ENCODE measurements around the gene SND1. TPM values are rescaled to one million over a fixed set of nuclear protein-coding genes. Genes with fewer than 3 reads are reported as not detected.

SND1 gene
- total and polyA plus RNA-seq, 2 donors (not counting 3 experiments of a cell fraction or from before 2014, with no cell fraction given): 116 to 249 TPM

DNA sequence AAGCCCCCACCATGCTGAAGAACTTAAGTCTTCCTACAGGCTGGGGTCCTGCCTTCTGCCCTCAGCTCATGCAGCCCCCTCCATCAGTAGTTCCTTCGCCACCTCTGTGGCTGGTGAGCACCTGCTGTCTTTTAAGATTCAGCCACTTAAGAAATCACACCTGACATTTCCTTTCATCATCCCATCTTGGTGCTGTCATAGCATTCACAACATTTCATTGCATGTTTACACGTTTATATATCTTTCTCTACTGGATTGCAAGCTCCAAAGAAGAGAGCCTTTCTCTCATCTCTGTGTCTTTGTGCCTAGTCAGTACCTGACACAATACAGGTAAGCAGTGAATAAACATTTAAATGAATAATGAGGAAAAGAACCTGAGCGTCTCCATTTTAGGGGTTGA lies 38.3 kb downstream of the SND1 start:
- Histone ChIP-seq H3K27ac (ENCODE audit: insufficient read depth, low read depth, low read length) (no peak overlapping the region), H3K36me3 (ENCODE audit: control insufficient read depth in 2 of 2, extremely low read depth in 1 of 2, insufficient read depth in 2 of 2, low read length in 2 of 2) (peaks cover 15 to 28% of the 10 kb centered on the region in 2 experiments), H3K4me3 (replicated peaks in 1 of 3; ENCODE audit: insufficient read depth in 1 of 3, low read depth in 1 of 3, low read length in 3 of 3) (no peak overlapping the region), H3K9me3 (replicated peaks; ENCODE audit: control insufficient read depth, insufficient read depth, low read length) (no peaks in the 10 kb centered on the region), H3K9ac (replicated peaks; ENCODE audit: extremely low read depth, insufficient read depth, low read length) (no peak overlapping the region), H4K20me1 (replicated peaks; ENCODE audit: control insufficient read depth, extremely low read depth, insufficient read depth, low read length) (peaks cover under 1% of the 10 kb centered on the region), H3K79me2 (ENCODE audit: control insufficient read depth, insufficient read depth, low read length) (peaks cover 74% of the 10 kb centered on the region), H3K27me3 (ENCODE audit: control insufficient read depth in 2 of 2, insufficient read depth in 2 of 2, low read length in 2 of 2) (no peaks in the 10 kb centered on the region), H3K9me1 (replicated peaks; ENCODE audit: control insufficient read depth, extremely low read depth, insufficient read depth, low read length) (no peaks in the 10 kb centered on the region), H3K4me1 (ENCODE audit: control insufficient read depth, extremely low read depth, insufficient read depth, low read length) (peaks cover 1% of the 10 kb centered on the region), H2AFZ (ENCODE audit: low read depth, low read length) (no peak overlapping the region), H3K4me2 (ENCODE audit: insufficient read depth, low read length) (no peak overlapping the region)
- BruUV-seq (replicated peaks): no TSS peak
- dilution Hi-C loops (cut with MboI; ENCODE audit: extremely low pct_ligation_motif_present, low sequenced_read_pairs) (no loop called here), intact Hi-C loops (cut with micrococcal nuclease) (no loop called here)
- DNase-seq (ENCODE audit: low read depth, low spot score) (no peak), FAIRE-seq (no peak)
- ChIA-PET CTCF (interaction anchor here (0.9 to 2.2 kb wide), 2 partner anchors 12 to 23 kb away, joined by 4 to 5 read pairs; no protein-coding TSS in a partner anchor), POLR2A (no interaction called here)
- TF ChIP-seq FOS (IDR thresholded peaks at IDR 0.05; ENCODE audit: borderline replicate concordance, insufficient read depth, low read length) (no peak), POLR2AphosphoS5 (IDR thresholded peaks at IDR 0.05; ENCODE audit: insufficient read depth, low read depth, low read length) (no peak), MYC (IDR thresholded peaks at IDR 0.05; ENCODE audit: low read depth, low read length) (no peak), GATA2 (IDR thresholded peaks at IDR 0.05; ENCODE audit: insufficient read depth, insufficient read length, low read depth, low read length) (no peak), POLR2A (IDR thresholded peaks at IDR 0.05; ENCODE audit: low read depth, low read length) (no peak), EZH2 (IDR thresholded peaks at IDR 0.05; ENCODE audit: borderline replicate concordance, low read depth, low read length, severe bottlenecking) (no peak), JUN (IDR thresholded peaks at IDR 0.05; ENCODE audit: borderline replicate concordance, insufficient read depth, insufficient read length, low read depth) (no peak)
- TF ChIP-seq, protein P1, sequence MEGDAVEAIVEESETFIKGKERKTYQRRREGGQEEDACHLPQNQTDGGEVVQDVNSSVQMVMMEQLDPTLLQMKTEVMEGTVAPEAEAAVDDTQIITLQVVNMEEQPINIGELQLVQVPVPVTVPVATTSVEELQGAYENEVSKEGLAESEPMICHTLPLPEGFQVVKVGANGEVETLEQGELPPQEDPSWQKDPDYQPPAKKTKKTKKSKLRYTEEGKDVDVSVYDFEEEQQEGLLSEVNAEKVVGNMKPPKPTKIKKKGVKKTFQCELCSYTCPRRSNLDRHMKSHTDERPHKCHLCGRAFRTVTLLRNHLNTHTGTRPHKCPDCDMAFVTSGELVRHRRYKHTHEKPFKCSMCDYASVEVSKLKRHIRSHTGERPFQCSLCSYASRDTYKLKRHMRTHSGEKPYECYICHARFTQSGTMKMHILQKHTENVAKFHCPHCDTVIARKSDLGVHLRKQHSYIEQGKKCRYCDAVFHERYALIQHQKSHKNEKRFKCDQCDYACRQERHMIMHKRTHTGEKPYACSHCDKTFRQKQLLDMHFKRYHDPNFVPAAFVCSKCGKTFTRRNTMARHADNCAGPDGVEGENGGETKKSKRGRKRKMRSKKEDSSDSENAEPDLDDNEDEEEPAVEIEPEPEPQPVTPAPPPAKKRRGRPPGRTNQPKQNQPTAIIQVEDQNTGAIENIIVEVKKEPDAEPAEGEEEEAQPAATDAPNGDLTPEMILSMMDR (IDR thresholded peaks at IDR 0.05; ENCODE audit: extremely low read depth in 1 of 2, insufficient read depth in 1 of 2, low read depth in 1 of 2, low read length in 2 of 2): no peak
- TF ChIP-seq, protein P2, sequence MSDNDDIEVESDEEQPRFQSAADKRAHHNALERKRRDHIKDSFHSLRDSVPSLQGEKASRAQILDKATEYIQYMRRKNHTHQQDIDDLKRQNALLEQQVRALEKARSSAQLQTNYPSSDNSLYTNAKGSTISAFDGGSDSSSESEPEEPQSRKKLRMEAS (IDR thresholded peaks at IDR 0.05; ENCODE audit: insufficient read depth, insufficient read length): no peak

Data from endothelial cell of umbilical vein (primary cell).